K562 (cell line): Measurements from ENCODE around the gene GRB2. TPM values are rescaled to one million over a fixed set of nuclear protein-coding genes. Genes with fewer than 3 reads are reported as not detected.

Experiments used
- ATAC-seq: fragments of 200-7000 bp; cut with Tn5 transposase; 3 replicates; pipeline ENCODE4 v1.9.1; 2020; ENCODE audit warnings: moderate library complexity
- BruUV-seq: library from RNA; stranded (reverse); fragments of 400-500 nt; replicated peaks from 2 replicates; lab custom pipeline; 2021; lab: Mats Ljungman, UMichigan
- CTCF ChIA-PET: fragments of 300-600 bp; formaldehyde crosslinking; extraction: SDS; loops from one replicate; lab custom pipeline; 2021; ENCODE audit warnings: low intra/inter-chr PET ratio; lab: Yijun Ruan, JAX
- POLR2A ChIA-PET: fragments of 300-600, 350-650 bp; sonication (Branson Sonifier 250); formaldehyde crosslinking; extraction: SDS; loops from one replicate; lab custom pipeline; 2021; ENCODE audit warnings: antibody characterized with exemption, inconsistent platforms; lab: Yijun Ruan, JAX
- DNase-seq, 4 experiments: peaks; one replicate each; pipeline versions ENCODE4 v3.0.0 to v3.0.0-alpha.2; 2011 to 2018; ENCODE audit warnings: low spot score in 3 of 4, mixed read lengths in 3 of 4; ENCODE audit errors: extremely low read depth in 1 of 4
- FAIRE-seq: peaks from 2 replicates; lab custom pipeline; 2011; peaks lifted over from hg19 to GRCh38; lab: Jason Lieb, UNC
- H2AFZ ChIP-seq: 2 replicates; pipeline ENCODE4 v1.6.0; 2011; ENCODE audit warnings: low read depth, low read length, control low read depth, inconsistent platforms
- H3K27ac ChIP-seq: fragments of 200-600 bp; 3 replicates; pipeline ENCODE4 v1.8.0; 2011; ENCODE audit warnings: low read depth, mild to moderate bottlenecking, control low read depth, inconsistent platforms, low read length, moderate library complexity, mixed read lengths; ENCODE audit errors: extremely low read depth
- H3K27me3 ChIP-seq, 2 experiments: fragments of 300-600 bp in 1 of 2; 2 replicates in 1 of 2; 3 replicates in 1 of 2; pipeline versions ENCODE4 v1.6.0 to v1.8.0; 2011; ENCODE audit warnings: inconsistent platforms in 2 of 2, low read length in 2 of 2, mild to moderate bottlenecking in 1 of 2, mixed read lengths in 1 of 2, moderate library complexity in 1 of 2; ENCODE audit not compliant: control insufficient read depth in 2 of 2, insufficient read depth in 2 of 2
- H3K36me3 ChIP-seq: fragments of 300-600 bp; 3 replicates; pipeline ENCODE4 v1.8.0; 2011; ENCODE audit warnings: mild to moderate bottlenecking, low read length, inconsistent platforms; ENCODE audit not compliant: control insufficient read depth, insufficient read depth
- H3K4me1 ChIP-seq, 2 experiments: fragments of 200-600 bp in 1 of 2; replicated peaks in 1 of 2; 2 replicates in 1 of 2; 3 replicates in 1 of 2; pipeline versions ENCODE4 v1.5.1 to v1.8.0; 2011; ENCODE audit warnings: inconsistent platforms in 2 of 2, low read length in 2 of 2, mild to moderate bottlenecking in 1 of 2, mixed read lengths in 1 of 2, moderate library complexity in 1 of 2; ENCODE audit not compliant: control insufficient read depth in 2 of 2, insufficient read depth in 2 of 2
- H3K4me2 ChIP-seq: 2 replicates; pipeline ENCODE4 v1.6.1; 2011; ENCODE audit warnings: low read length, control low read depth, inconsistent platforms, mixed read lengths; ENCODE audit not compliant: insufficient read depth
- H3K4me3 ChIP-seq: fragments of 200-600 bp; sonication (generic), shearing (Covaris generic); 2 replicates; pipeline ENCODE4 v1.5.1; 2016; ENCODE audit warnings: control low read depth, inconsistent platforms
- H3K79me2 ChIP-seq: fragments of 200-600 bp; 3 replicates; pipeline ENCODE4 v1.8.0; 2011; ENCODE audit warnings: low read length, inconsistent platforms; ENCODE audit not compliant: control insufficient read depth, insufficient read depth
- H3K9ac ChIP-seq, 2 experiments: 2 replicates each; pipeline versions ENCODE4 v1.6.0 to v1.6.1; 2011; ENCODE audit warnings: low read depth in 2 of 2, low read length in 2 of 2, control low read depth in 1 of 2, inconsistent platforms in 1 of 2, mild to moderate bottlenecking in 1 of 2, mixed read lengths in 1 of 2; ENCODE audit not compliant: insufficient read depth in 1 of 2
- H3K9me1 ChIP-seq: one replicate; pipeline ENCODE4 v1.6.0; 2011; ENCODE audit warnings: inconsistent platforms, mild to moderate bottlenecking, low read length, moderate library complexity; ENCODE audit not compliant: control insufficient read depth, insufficient read depth
- H3K9me3 ChIP-seq: replicated peaks from 2 replicates; pipeline ENCODE4 v1.5.1; 2011; ENCODE audit warnings: low read depth, low read length, inconsistent platforms; ENCODE audit not compliant: control insufficient read depth, insufficient read depth
- H4K20me1 ChIP-seq: replicated peaks from 2 replicates; pipeline ENCODE4 v1.6.1; 2011; ENCODE audit warnings: low read length, inconsistent platforms, mixed read lengths; ENCODE audit not compliant: control insufficient read depth, insufficient read depth
- FOXA1 ChIP-seq: fragments of 450-650 bp; IDR thresholded peaks from 2 replicates; pipeline ENCODE4 v1.6.1; 2016; ENCODE audit warnings: mild to moderate bottlenecking, borderline replicate concordance
- KDM4B ChIP-seq, 2 experiments: fragments of 450-650 bp in 1 of 2; sonication (generic) in 1 of 2; IDR thresholded peaks; 2 replicates each; pipeline ENCODE4 v1.6.1; 2016 to 2017; ENCODE audit warnings: borderline replicate concordance in 2 of 2, antibody characterized with exemption in 1 of 2, low read depth in 1 of 2, mild to moderate bottlenecking in 1 of 2
- PBX2 ChIP-seq, 2 experiments: IDR thresholded peaks in 1 of 2; conservative IDR thresholded peaks in 1 of 2; 2 replicates each; pipeline ENCODE4 v1.6.1; 2016; ENCODE audit warnings: low read depth in 2 of 2, mild to moderate bottlenecking in 1 of 2, missing compliant biosample characterization in 1 of 2, missing genetic modification characterization in 1 of 2, moderate library complexity in 1 of 2
- RBM22 ChIP-seq: fragments of 200-400 bp; formaldehyde crosslinking; IDR thresholded peaks from 2 replicates; pipeline ENCODE4 v1.6.1; 2018; ENCODE audit warnings: low read length, low read depth; ENCODE audit not compliant: poor library complexity, severe bottlenecking
- YY1 ChIP-seq, 3 experiments: IDR thresholded peaks; 2 replicates each; pipeline ENCODE4 v1.6.1; 2011; ENCODE audit warnings: low read length in 2 of 3, mild to moderate bottlenecking in 2 of 3, moderate library complexity in 2 of 3, borderline replicate concordance in 1 of 3, control low read depth in 1 of 3, low read depth in 1 of 3; ENCODE audit not compliant: insufficient read depth in 3 of 3, insufficient replicate concordance in 2 of 3, control insufficient read depth in 1 of 3, insufficient read length in 1 of 3; ENCODE audit errors: extremely low read depth in 1 of 3
- WGBS: fragments of 100-300 bp; shearing (Covaris generic); methylation state at CpG from one replicate; pipeline ENCODE4 v1.1.6; 2016; ENCODE audit warnings: low coverage, mixed read lengths; ENCODE audit not compliant: insufficient coverage; ENCODE audit errors: missing lambda C conversion rate; 5-methylcytosine and 5-hydroxymethylcytosine counted together
- in situ Hi-C: fragments of 300-500 bp; cut with MboI; formaldehyde crosslinking; loops from 4 replicates; pipeline ENCODE4 v1.15.0; 2018; ENCODE audit warnings: inconsistent platforms, mixed read lengths
- intact Hi-C: fragments of 100-400 bp; cut with micrococcal nuclease; formaldehyde crosslinking; loops from 2 replicates; pipeline ENCODE4 v1.14.2; 2022
- polyA plus RNA-seq, 8 experiments: library from polyadenylated mRNA; depleted of rRNA in 4 of 8; stranded (reverse) in 5 of 8; unstranded in 3 of 8; fragments of >200 nt; fragmentation: Nextera tagmentation in 2 of 8; fragmentation: Illumina TruSeq in 1 of 8; extraction: Ambion mirVana in 2 of 8; extraction: Trizol in 1 of 8; gene quantifications; 2 replicates each; pipeline versions ENCODE4 v1.2.1 to v1.2.3, GENCODE V29; 2011 to 2014; ENCODE audit warnings: inconsistent platforms in 1 of 8, missing spikeins in 1 of 8
- total RNA-seq, 7 experiments: library from RNA; depleted of rRNA in 6 of 7; stranded (reverse); fragments of >200 nt in 6 of 7; fragmentation: Illumina TruSeq in 2 of 7; extraction: Trizol in 2 of 7; gene quantifications; 2 replicates each; pipeline versions ENCODE4 v1.2.1 to v1.2.3, GENCODE V29; 2011 to 2021; ENCODE audit warnings: low replicate concordance in 1 of 7

GRB2 gene
- total and polyA plus RNA-seq, 9 of the 15 experiments (the other 6 are each of a cell fraction or from before 2014, with no cell fraction given) = 57.2 to 136 (median 84.8) TPM

DNA sequence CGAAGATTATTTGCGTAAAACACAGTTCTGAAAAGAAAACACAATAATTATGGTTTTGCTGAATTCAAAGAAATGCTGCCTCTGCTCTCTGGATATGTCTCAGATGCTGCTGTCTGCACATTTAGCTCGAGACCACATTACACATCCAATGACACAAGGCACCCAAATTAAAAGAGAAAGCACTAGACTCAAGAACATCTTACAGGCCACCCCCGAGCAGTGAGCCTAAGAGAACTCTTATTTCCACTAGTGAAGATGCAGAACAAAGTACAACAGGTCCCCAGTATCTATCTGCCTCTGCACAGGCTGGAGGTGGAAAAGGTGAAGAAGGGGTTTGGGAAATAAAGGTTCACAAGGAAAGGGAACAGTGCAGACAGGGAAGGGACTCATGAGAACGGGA is 33.5 kb downstream of the GRB2 start:
- Histone ChIP-seq H3K9ac (no peak overlapping the region), H3K79me2 (peaks cover 82% of the 10 kb centered on the region), H2AFZ (no peak overlapping the region), H3K9me3 (no peaks in the 10 kb centered on the region), H3K36me3 (peaks cover 25% of the 10 kb centered on the region), H3K9me1 (no peaks in the 10 kb centered on the region), H3K27me3 (no peaks in the 10 kb centered on the region), H3K4me3 (no peak overlapping the region), H3K4me1 (peaks cover 7 to 16% of the 10 kb centered on the region in 2 experiments; a peak in 4 of 5 replicates), H3K27ac (no peak overlapping the region), H4K20me1 (peaks cover 24% of the 10 kb centered on the region)
- in situ Hi-C loops (no loop called here), intact Hi-C loops (no loop called here)
- no TSS peak for BruUV-seq
- 78% methylated on average over 5 of the region's 5 CpGs for WGBS
- POLR2A ChIA-PET = interaction anchor here (1.0 to 1.5 kb wide), 2 partner anchors 12 to 25 kb away, joined by 3 to 9 read pairs; no protein-coding TSS in a partner anchor
- FAIRE-seq (no peak), ATAC-seq (no peak), DNase-seq (no peak)
- CTCF ChIA-PET = no interaction called here
- TF ChIP-seq RBM22 = no peak
- TF ChIP-seq YY1 (IDR thresholded peaks at IDR 0.05; ENCODE audit: borderline replicate concordance in 1 of 3, control insufficient read depth in 1 of 3, extremely low read depth in 1 of 3, insufficient read depth in 3 of 3, insufficient read length in 1 of 3, insufficient replicate concordance in 2 of 3, low read depth in 1 of 3, low read length in 2 of 3) = no peak
- TF ChIP-seq FOXA1 = no peak
- TF ChIP-seq PBX2 (CRISPR knock-in tag; IDR thresholded peaks at IDR 0.05; ENCODE audit: low read depth) = no peak
- no peak for TF ChIP-seq PBX2 (tag; conservative IDR thresholded peaks at IDR 0.05; ENCODE audit: low read depth)
- no peak for TF ChIP-seq KDM4B (IDR thresholded peaks at IDR 0.05; ENCODE audit: borderline replicate concordance in 2 of 2, low read depth in 1 of 2)
- TF ChIP-seq, all 486 proteins: peak for 0
- no peak overlapping the region for H3K4me2 ChIP-seq
